ENCODE measurements around the gene APOF. TPM values are rescaled to one million over a fixed set of nuclear protein-coding genes. Genes with fewer than 3 reads are reported as not detected.

The APOF gene
- total RNA-seq, 1 experiment from 2014 or later, result 0.17 TPM

GRCh38 chr12:56377989-56378316 lies 15.3 kb upstream of the APOF start:
- no peaks in the 10 kb centered on the region for H3K79me2 ChIP-seq (ENCODE audit: insufficient read depth, low read length)
- no peaks in the 10 kb centered on the region for H3K9me2 ChIP-seq (ENCODE audit: insufficient read depth)
- H2AFZ ChIP-seq (ENCODE audit: low read depth, low read length, poor library complexity, severe bottlenecking), result no peak overlapping the region
- no peak overlapping the region for H3K9ac ChIP-seq (ENCODE audit: low read length)
- ATAC-seq, result no peak
- no peak overlapping the region for H3K27ac ChIP-seq (ENCODE audit: low read depth, low read length)
- no peak overlapping the region for H3K4me2 ChIP-seq (ENCODE audit: low read length)
- no peaks in the 10 kb centered on the region for H3K36me3 ChIP-seq (ENCODE audit: control insufficient read depth in 1 of 2, insufficient read depth in 2 of 2, low read length in 2 of 2)
- H3K4me1 ChIP-seq (ENCODE audit: control insufficient read depth in 1 of 2, insufficient read depth in 2 of 2, low read length in 2 of 2), result peaks cover 0 to 7% of the 10 kb centered on the region in 2 experiments; a peak in 1 of 4 replicates
- intact Hi-C loops (cut with micrococcal nuclease), result loop anchor here (1.0 kb wide), 1 partner anchor 86 kb away; no protein-coding TSS in a partner anchor
- no peak for DNase-seq (ENCODE audit: low read depth, low spot score)
- H3K4me3 ChIP-seq (replicated peaks in 1 of 2; ENCODE audit: low read depth in 1 of 2, low read length in 2 of 2), result no peak overlapping the region
- no peaks in the 10 kb centered on the region for H4K20me1 ChIP-seq (ENCODE audit: insufficient read depth)
- CTCF ChIA-PET, result interaction anchor here (2.4 kb wide), 1 partner anchor 87 kb away, joined by 10 read pairs; no protein-coding TSS in a partner anchor
- H3K9me3 ChIP-seq (ENCODE audit: control insufficient read depth in 1 of 2, insufficient read depth in 1 of 2, low read depth in 1 of 2, low read length in 2 of 2), result no peaks in the 10 kb centered on the region
- no peaks in the 10 kb centered on the region for H3K27me3 ChIP-seq (ENCODE audit: insufficient read depth, low read length)
- RAD21 ChIA-PET (ENCODE audit: low non-redundant PET in 1 of 2, low total read pairs in 2 of 2, uncharacterized antibody in 2 of 2, unreplicated experiment in 2 of 2), result no interaction called here
- POLR2A ChIA-PET, result interaction anchor here (1.3 to 1.6 kb wide), 2 partner anchors 8 to 17 kb away, joined by 3 to 5 read pairs; no protein-coding TSS in a partner anchor
- TF ChIP-seq EZH2phosphoT487 (IDR thresholded peaks at IDR 0.05; ENCODE audit: borderline replicate concordance) (no peak), TCF7L2 (IDR thresholded peaks at IDR 0.05; ENCODE audit: borderline replicate concordance, extremely low read depth, insufficient read depth, insufficient read length) (no peak), SRF (IDR thresholded peaks at IDR 0.05; ENCODE audit: low read depth) (no peak), JUND (IDR thresholded peaks at IDR 0.05) (no peak), POLR2AphosphoS5 (IDR thresholded peaks at IDR 0.05; ENCODE audit: low read depth, low read length) (no peak), RAD21 (IDR thresholded peaks at IDR 0.05; ENCODE audit: low read depth) (no peak), SIN3A (IDR thresholded peaks at IDR 0.05; ENCODE audit: low read depth) (no peak), ZNF274 (IDR thresholded peaks at IDR 0.05; ENCODE audit: low read depth, low read length) (no peak), REST (IDR thresholded peaks at IDR 0.05; ENCODE audit: low read depth) (no peak)
- TF ChIP-seq, protein P1, sequence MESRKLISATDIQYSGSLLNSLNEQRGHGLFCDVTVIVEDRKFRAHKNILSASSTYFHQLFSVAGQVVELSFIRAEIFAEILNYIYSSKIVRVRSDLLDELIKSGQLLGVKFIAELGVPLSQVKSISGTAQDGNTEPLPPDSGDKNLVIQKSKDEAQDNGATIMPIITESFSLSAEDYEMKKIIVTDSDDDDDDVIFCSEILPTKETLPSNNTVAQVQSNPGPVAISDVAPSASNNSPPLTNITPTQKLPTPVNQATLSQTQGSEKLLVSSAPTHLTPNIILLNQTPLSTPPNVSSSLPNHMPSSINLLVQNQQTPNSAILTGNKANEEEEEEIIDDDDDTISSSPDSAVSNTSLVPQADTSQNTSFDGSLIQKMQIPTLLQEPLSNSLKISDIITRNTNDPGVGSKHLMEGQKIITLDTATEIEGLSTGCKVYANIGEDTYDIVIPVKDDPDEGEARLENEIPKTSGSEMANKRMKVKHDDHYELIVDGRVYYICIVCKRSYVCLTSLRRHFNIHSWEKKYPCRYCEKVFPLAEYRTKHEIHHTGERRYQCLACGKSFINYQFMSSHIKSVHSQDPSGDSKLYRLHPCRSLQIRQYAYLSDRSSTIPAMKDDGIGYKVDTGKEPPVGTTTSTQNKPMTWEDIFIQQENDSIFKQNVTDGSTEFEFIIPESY (IDR thresholded peaks at IDR 0.05; ENCODE audit: extremely low read depth, insufficient replicate concordance, low read length), result no peak
- no TSS peak for BruUV-seq (replicated peaks)
